ENCODE results near the gene ALDH3A2. TPM values are rescaled to one million over a fixed set of nuclear protein-coding genes. Genes with fewer than 3 reads are reported as not detected.
A peak's percentile ranks its signal among the peaks of the same experiment; 100 is the strongest.

Gene ALDH3A2
- total and polyA plus RNA-seq, 8 donors, result 26.8 to 236 (median 106) TPM

DNA sequence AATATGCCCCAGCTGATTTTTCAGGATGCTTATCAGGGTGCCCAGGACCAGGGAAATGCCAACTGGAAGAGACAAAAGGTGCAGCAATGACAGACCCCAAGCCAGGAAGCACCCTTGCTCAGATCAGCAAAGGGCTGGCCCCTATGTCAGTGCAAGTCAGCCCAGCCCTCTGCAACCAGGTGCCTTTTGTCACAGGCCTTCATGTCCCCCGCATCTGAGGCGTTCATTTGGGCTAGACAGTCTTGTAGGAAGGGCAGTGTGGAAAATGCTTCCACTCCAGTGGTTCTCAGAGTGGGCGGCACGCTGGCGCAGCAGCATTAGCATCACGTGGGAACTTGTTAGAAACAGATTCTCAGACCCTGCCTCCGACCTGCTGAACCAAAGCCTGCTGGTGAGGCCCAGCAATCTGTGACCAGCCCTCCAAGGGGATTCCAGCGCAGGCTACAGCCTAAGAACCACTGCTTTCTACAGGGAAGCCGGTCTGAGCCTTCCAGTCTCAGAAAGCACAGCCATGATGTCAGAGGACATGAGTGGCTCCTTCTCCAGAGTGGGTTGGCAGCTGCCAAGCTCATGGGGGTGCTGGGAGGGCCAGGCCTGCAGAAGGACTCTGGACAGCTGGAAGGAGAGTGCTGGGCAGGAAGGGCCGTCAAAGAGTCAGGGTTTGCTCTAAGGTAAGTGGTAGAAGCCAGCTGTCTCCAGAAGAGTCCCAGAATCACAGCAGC is 54.7 kb downstream of the ALDH3A2 start:
- Histone ChIP-seq H3K27me3 (no peaks in the 10 kb centered on the region), H3K36me3 (no peaks in the 10 kb centered on the region), H3K4me3 (no peak overlapping the region), H3K27ac (no peak overlapping the region), H3K4me1 (peaks cover 0 to 19% (median 15%) of the 10 kb centered on the region in 4 donors), H3K9me3 (no peaks in the 10 kb centered on the region)
- peak in 1 of 2 donors; percentile 28 for DNase-seq
- intact Hi-C loops (cut with DNase I; ENCODE audit: low total_unique reads), result no loop called here
- TF ChIP-seq POLR2AphosphoS5 (IDR thresholded peaks at IDR 0.05) (no peak), CTCF (IDR thresholded peaks at IDR 0.05) (no peak), POLR2A (IDR thresholded peaks at IDR 0.05) (no peak), EP300 (IDR thresholded peaks at IDR 0.05) (no peak)
- 69 to 85% (median 73%) methylated on average over 10 of the region's 10 CpGs for WGBS, 5 donors

- no peaks in the 10 kb centered on the region for H3K27me3 ChIP-seq
- intact Hi-C loops (cut with DNase I; ENCODE audit: low total_unique reads), result no loop called here
- H3K4me1 ChIP-seq, result peaks cover 0 to 19% (median 15%) of the 10 kb centered on the region in 4 donors
- H3K4me3 ChIP-seq, result no peak overlapping the region
- 55 to 77% (median 68%) methylated on average over 8 to 17 of the region's 17 CpGs for WGBS, 5 donors
- peak; percentile 22 to 51 for DNase-seq
- no peaks in the 10 kb centered on the region for H3K9me3 ChIP-seq
- no peaks in the 10 kb centered on the region for H3K36me3 ChIP-seq
- no peak overlapping the region for H3K27ac ChIP-seq
- no peak for TF ChIP-seq POLR2AphosphoS5 (IDR thresholded peaks at IDR 0.05)
- no peak for TF ChIP-seq EP300 (IDR thresholded peaks at IDR 0.05)
- TF ChIP-seq POLR2A (IDR thresholded peaks at IDR 0.05), result no peak
- no peak for TF ChIP-seq CTCF (IDR thresholded peaks at IDR 0.05)
These were observed 55.5 kb downstream of the ALDH3A2 start for GRCh38 chr17:19703828-19704613.

DNA sequence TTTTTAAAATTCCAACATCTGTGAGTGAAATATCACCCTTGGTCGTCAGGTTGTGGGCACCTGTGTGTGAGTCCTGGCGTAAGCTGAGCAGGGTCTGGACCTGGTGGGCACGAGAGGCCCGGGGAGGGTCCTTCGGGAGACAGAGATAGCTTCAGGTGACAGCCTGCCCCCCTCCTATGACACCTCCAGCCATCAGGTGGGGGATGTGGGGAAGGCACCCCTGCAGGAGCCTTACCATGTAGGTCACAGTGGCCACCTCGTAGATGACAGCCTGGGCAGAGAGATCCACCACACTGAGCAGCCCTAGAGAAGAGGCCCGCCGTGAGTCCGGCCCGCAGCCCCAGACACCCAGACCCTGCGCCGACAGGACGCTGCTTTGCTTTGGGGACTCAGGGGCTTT is 56.6 kb downstream of the ALDH3A2 start:
- Histone ChIP-seq H3K9me3 (no peaks in the 10 kb centered on the region), H3K27me3 (no peaks in the 10 kb centered on the region), H3K4me1 (peaks cover 0 to 19% (median 15%) of the 10 kb centered on the region in 4 donors), H3K4me3 (no peak overlapping the region), H3K36me3 (no peaks in the 10 kb centered on the region), H3K27ac (no peak overlapping the region)
- TF ChIP-seq CTCF (IDR thresholded peaks at IDR 0.05), result no peak
- no peak for TF ChIP-seq POLR2A (IDR thresholded peaks at IDR 0.05)
- TF ChIP-seq EP300 (IDR thresholded peaks at IDR 0.05), result no peak
- TF ChIP-seq POLR2AphosphoS5 (IDR thresholded peaks at IDR 0.05), result no peak
- intact Hi-C loops (cut with DNase I; ENCODE audit: low total_unique reads), result no loop called here
- WGBS, 5 donors, result 86 to 93% (median 89%) methylated on average over 13 of the region's 13 CpGs
- DNase-seq, result no peak

DNA sequence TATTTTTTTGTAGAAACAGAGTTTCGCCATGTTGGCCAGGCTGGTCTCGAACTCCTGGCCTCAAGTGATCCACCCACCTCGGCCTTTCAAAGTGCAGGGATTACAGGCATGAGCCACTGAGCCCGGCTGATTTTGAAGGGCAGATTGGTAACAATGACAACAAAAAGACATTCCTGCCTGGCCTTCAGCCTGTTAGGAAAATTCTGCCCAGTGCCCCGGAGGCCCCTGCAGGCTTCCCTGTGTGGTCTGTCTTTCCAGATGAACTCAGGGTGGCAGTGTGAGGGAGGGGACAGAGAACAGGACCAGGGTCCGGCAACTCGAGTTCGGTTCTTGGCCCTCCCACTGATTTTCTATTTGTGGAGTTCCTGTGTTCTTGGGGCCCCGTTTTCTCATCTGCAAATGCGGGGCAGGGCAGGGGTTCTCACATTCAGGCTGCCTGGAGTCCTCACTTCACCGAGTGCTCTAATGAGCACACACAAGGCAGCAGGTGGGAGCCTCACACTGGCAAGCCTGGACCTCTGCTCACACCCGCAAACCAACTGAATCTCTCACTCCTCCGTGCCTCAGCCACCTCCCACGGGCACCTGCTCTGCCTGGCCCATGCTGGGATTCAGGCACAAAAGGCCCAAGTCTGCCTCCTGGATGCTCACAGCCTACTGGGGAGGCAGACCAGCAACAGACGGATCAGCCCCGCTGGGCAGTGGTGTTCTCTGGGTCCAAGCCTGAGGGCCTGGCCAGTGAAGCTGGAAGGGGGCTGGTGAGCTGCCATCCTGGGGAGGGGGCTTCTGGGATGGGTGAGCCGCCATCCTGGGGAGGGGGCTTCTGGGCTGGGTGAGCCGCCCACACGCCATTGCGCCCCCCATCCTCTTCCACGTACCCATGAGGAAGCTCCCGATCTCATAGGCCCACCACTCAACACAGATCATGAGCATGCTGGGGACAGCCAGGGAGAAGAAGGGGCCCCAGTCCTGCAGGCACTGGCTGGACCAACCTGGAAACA is 57.5 kb downstream of the ALDH3A2 start:
- H3K27me3 ChIP-seq, result no peaks in the 10 kb centered on the region
- H3K36me3 ChIP-seq, result no peaks in the 10 kb centered on the region
- DNase-seq, result no peak
- no peak overlapping the region for H3K27ac ChIP-seq
- intact Hi-C loops (cut with DNase I; ENCODE audit: low total_unique reads), result no loop called here
- WGBS, 5 donors, result 86 to 93% (median 90%) methylated on average over 17 to 22 of the region's 22 CpGs
- no peaks in the 10 kb centered on the region for H3K9me3 ChIP-seq
- H3K4me1 ChIP-seq, result peaks cover 0 to 19% (median 15%) of the 10 kb centered on the region in 4 donors
- TF ChIP-seq CTCF (IDR thresholded peaks at IDR 0.05) (no peak), EP300 (IDR thresholded peaks at IDR 0.05) (no peak), POLR2AphosphoS5 (IDR thresholded peaks at IDR 0.05) (no peak), POLR2A (IDR thresholded peaks at IDR 0.05) (no peak)
- H3K4me3 ChIP-seq, result no peak overlapping the region

All from stomach (tissue), 9 donors.